EH (cell line): ENCODE results near the gene PROK2.

Source experiments
- DNase-seq: peaks from one replicate; pipeline ENCODE4 v3.0.0-alpha.2; 2015; ENCODE audit warnings: low read depth

PROK2 gene, protein sequence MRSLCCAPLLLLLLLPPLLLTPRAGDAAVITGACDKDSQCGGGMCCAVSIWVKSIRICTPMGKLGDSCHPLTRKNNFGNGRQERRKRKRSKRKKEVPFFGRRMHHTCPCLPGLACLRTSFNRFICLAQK

DNA sequence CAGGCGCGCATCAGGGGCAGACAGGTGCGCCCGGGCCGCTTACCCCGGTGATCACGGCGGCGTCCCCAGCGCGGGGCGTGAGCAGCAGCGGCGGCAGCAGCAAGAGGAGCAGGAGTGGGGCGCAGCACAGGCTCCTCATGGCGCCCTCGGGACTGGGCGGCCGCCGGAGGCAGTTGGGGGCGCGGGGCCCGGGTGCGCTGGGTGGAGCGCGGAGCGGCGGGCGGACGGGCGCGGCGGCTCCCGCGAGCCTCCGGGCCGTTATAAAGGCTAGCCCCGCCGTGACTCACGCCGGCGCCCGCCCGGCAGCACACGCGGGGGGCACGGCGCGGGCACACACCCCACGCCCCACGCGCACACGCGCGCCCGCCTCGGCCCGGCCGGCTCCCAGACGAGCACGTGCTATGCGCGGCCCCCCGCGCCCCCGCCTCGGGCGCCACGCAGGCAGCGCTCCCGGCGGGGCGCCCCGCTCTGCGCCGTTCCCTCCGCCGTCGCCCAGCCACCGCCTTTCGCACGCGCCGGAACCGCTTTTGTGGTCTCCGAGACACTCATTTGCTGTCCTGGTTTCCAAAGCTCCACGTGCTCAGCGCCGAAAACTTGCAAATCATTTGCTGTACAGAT is at the start of gene PROK2:
Gene PROK2 (minus strand): TSS at position 235 of the 618 bp plus-strand sequence. CDS start 96 bp downstream, at position 139.
- no peak for DNase-seq

DNA sequence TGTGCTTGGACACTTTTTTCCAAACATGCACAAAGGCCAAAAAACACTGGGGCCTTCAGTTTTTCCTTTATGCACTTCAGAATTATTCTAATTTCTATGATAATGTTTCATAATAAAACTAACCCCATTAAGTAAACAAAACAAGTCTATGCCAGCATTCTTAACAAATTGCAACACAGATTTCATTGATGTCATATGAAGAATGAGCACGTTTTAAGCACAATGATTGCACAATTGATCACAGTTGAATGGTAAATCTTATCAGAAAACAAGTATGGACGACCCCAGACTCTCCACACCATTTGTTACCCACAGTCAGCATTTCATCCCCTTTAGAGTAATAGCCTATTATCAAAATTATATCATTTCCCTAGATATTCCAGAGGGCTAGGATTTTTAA is 46.7 kb upstream of the PROK2 start:
- no peak for DNase-seq

DNA sequence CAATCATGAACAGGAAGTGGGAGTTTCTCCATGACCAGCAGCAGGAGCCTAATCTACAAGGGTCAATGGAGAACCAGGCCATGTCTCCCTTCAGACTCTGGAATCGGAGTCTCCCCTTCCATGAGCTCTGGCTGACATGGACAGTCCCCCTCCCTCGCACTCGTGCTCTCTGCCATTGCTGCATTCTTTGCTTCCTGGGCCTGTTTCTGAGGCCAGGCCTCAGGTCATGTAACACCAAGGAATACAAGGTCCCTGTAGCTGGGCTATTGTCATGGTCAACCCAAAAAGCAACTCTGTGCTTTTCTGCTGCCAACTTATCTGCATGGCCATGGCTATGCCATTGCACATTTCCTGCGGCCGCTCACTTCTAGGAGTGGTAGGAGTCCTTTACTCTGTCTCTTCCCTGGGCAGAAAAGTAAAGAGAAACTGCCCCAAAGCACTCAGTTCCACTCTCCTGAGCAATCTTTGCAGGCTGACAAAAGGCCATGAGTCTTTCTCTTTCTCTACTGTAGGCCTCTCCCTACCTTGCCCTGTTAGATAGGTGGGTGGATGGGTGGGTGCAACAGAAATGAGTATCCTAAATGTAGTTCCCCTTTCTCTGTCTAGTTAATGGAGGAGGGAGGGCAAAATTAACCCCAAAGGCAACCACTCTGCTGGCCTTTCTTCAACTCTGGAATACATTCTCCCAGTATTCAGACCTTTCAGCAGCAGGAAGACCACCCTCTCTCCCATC is 40.8 kb upstream of the PROK2 start:
- DNase-seq: no peak

DNA sequence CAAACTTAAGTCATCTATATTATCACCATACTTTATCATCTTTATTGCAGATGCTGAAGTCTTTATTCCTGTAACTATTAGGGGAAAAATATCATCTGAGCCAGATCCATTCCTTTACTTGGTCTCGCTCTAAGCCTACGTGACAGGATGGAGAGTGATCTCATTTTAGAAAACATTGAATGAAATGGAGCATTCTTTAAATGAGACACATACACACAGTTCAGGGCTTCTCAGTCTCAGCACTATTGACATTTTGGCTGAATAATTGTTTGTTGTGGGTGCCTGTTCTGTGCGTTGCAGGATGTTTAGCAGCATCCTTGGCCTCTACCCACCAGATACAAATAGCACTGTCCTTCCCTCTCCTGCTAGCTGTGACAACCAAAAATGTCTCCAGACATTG is 36.2 kb upstream of the PROK2 start:
- DNase-seq: no peak

DNA sequence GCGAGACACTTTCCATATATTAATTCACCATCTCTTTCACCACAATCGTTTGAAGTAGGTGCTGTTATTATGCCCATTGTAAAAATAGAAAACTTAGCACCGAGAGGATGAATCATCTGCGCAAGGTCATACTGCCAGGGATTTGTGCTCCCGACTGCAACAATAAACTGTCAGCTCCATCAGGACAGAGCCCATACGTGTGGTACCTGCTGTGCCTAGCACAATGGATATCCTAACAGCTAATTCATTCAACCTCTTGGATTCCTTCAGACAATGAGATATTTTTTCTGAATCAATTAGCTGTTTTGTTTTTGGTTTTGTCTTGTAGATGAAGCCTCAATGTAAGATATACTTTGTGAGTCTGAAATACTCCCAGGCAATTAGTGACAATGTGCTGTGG is 32.3 kb upstream of the PROK2 start:
- DNase-seq: no peak

DNA sequence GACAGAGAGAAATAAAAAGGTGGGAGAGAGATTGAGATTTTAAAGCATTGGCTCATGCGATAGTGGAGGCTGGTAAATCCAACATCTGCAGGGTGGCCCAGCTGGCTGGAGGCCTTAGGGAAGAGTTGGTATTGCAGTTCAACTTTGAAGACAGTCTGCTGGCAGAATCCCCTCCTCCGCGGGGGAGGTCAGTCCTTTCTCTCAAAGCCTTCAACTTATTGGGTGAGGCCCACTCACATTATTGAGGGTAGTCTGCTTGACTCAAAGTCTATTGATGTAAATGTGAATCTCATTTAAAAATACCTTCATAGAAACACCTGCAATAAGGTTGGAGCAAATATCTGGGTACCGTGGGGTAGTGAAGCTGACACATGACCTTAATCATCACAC is 31.8 kb upstream of the PROK2 start:
- no peak for DNase-seq

DNA sequence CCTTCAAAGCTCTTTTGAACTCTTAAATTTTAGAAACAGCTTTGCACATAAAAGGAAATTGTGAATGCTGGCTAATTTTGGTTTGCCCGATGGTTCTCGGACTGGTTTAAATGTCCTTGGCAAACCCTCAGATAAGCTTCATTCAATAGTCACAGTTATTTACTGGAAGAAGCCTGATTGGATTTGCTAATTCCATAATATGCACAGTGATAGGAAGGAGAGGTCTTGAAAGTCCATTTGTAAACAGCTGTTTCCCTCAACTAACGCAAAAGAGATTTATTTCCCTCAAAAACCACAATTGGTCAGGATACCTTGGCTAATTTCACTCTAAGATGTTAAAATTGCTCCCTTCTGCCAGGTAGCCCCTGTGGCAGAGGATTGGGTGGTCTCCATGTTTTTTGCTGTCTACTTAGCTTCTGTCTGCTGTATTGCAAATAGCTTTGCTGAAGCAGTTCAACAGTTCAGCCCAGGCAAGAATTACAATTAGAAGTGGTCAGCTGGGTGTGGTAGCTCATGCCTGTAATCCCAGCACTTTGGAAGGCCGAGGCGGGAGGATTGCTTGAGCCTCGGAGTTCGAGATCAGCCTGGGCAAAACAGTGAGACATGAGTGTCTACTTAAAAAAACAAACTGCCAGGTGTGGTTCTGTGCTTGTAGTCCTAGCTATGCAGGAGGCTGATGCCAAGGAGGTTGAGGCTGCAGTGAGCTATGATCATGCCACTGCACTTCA is 30.6 kb upstream of the PROK2 start:
- no peak for DNase-seq

DNA sequence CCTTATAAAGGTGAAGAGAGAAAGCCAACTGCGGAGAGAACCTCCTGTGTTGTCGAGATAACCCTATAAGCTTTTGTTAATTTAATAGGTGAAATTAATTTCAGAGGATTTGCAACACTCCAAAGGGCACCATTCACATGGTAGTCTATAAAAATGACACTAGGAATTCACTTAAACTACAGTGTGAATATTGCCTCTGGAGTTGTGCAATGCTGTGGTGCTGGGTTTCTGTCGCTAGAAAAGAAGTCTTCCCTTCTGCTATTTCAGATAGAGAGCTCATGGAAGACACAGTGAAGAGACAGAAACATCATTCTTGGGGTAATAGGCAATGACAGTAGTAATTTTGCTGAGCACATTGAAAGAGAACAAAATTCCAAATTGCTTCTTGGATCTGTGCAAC is 28.8 kb upstream of the PROK2 start:
- DNase-seq: no peak

DNA sequence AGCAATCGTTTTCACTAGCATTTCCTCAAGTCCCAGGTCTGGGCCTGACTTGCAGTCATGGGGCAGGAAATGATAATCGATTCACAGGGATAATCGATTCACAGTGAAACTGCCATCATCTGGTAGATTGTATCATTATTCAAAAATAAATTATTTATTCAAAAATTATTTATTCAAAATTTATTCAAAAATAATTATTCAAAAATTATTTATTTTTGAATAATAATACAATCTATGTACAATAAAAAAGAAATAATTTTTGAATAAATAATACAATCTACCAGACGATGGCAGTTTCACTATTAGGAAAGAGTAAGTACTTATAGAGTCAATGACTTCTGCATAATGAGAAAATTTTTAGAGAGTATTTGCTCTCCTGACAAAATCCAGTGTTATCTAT is 28.1 kb upstream of the PROK2 start:
- DNase-seq: no peak

DNA sequence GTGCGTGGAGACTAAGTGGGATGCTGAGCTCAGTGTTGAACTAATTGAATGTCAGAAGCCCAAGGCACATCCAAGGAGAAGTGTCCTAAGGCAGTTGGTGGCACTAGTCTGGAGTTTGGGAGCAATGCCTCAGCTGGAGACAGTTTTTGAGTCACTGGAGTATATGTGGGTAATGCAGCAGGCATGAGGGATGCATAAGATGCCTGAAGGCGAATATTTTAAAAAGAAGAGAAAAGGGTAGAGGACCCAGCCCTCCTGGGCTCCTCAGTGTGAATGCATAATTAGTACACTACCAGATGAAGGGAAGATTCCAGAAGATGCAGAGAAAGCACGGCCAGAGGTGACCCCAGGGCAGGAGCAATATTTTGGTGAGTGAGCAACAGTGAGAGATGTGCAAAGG is 25.1 kb upstream of the PROK2 start:
- DNase-seq: no peak

DNA sequence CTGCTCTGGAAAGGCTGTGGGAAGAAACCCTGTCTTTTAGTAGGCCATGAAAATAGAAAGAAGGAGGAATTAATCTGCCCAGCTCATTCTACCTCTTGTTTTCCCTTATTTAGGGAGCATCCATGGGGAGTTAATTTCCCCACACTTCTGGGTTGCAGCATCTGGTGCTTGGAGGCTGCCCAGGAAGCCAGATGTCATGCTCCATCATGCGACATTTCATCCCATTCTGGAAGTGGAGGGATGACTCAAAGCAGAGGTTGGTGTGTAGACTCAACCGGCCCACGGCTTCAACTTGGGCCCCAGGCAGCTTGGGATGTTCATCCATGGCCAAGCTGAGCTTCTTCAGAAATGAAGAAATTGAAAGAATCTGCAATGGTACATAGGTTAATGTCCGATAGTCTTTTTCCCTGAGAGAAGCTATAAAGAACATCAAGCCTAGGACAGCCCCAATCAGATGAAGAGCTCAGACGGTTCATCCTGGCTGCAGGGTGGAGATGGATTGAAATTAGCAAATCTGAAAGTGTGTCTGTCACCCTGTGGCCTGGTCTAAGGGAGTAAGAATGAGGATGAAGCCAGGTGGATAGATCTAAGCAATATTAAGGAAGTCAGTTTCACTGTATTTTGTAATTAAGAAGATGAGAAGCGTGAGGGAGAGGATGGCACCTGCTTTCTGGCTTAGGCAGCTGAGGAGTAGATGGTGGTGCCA is 24.5 kb upstream of the PROK2 start:
- DNase-seq: no peak

DNA sequence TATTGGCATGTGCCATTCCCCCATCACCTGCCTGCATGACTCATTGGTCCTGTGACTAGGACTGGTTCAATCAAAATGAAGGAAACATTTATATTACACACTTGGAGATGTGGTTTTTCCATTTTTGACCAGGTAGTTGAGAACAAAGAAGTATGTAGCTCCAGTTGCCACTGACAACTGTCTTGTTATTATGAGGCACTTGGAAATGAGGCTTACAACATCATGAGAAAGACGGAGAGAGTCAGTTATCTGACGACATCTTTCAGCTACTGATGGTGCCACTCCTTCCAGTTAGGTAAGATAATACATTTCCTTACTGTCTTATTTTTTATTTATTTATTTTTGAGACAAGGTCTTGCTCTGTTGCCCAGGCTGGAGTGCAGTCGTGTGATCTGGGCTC is 21.8 kb upstream of the PROK2 start:
- no peak for DNase-seq

DNA sequence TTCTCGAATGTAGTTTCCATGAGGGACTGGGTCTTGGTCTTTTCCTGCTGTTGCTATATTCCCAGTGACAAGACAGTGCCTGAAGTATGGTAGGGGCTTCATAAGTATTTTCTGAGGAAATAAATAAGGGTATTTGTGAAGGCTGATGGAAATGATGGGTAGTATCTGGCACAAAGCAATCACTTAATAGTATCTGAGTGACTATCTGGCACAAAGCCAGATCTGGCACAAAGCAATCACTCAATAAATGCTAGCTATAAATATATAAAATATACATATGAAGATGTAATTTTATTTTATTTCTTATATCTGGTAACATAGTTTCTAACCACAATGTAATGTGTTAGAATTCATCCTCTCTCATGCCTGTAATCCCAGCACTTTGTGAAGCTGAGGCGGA is 20.7 kb upstream of the PROK2 start:
- DNase-seq: no peak

DNA sequence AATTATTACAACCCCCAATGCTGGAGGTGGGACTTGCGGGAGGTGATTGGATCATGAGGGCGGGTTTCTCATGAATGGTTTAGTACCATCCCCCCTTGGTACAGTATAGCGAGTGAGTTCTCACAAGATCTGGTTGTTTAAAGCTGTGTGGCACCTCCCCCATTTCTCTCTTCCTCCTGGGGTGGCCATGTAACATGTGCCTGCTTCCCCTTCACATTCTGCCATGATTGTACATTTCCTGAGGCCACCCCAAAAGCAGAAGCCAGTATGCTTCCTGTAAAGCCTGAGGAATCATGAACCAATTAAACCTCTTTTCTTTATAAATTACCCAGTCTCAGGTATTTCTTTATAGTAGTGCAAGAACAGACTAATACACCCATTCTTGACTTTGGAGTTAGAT is 20.3 kb upstream of the PROK2 start:
- DNase-seq: no peak

DNA sequence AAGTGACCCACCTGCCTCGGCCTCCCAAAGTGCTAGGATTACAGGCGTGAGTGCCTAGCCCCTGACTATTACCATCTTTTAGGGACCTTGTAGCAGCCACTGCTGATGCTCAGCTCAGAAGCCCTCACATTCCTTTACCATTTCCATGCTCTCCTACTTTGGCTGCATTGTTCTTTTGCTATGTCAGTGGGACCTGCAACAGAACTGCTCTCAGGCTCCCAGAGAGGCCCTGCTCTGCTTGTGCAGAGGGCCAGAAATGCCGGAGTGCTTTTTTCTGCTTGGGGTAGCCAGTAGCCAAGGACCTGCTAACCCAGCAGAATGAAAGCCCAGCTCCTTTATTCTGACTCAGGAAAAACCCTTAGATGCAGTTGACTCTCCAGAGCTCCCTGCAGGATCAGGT is 18.3 kb upstream of the PROK2 start:
- DNase-seq: no peak

DNA sequence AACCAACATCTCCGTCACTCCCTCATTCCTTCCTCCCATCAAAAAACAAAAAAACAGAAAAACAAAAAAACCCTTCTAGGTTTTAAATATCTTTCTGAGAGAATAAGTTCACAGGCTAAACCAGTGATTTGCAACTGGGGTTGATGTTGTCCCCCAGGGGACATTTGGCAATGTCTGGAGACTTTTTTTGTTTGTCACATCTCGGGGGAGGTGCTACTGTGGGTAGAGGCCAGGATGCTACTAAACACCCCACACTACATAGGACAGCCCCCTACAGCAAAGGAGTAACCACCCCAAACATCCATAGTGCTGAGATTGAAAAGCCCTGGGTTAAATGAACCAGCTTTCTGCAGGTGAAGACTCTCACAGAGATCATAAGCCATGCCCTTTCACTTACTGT is 17.0 kb upstream of the PROK2 start:
- DNase-seq: no peak

DNA sequence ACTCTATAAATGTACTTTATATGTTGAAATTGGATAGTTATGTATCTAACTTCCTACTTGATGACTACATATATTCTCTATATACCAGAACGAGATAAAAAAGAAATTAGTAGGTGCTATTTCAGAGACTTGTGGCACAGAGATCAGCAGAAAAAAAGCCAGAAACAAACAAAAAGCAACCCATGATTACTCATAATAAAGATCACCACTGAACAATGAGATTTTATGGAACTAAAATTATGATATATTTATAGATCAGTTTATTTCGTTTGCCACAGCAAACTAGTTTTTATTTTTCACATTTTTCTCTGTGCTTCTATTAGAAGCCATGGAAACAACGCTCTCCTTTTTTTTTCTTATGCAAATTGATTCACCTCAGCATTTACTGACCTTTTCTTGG is 15.1 kb upstream of the PROK2 start:
- DNase-seq: no peak

DNA sequence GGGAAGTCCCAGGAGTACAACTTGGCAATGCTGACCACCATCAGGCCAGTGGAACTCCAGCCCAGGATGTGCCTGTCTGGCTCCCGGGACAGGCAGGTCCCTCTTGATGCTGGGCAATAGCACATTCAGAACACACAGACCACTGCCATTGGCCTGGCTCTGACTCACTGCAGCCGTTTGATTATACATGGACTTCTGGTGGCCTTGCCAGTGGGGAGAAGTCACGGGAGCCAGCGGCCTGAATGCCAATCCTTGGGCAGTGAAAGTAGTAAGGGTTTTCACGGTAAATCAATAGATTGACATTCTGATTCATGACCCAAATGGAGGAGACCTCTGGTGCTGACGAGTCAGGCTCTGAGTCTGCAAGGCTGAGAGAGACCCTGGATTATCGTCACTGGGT is 12.5 kb upstream of the PROK2 start:
- DNase-seq: no peak

DNA sequence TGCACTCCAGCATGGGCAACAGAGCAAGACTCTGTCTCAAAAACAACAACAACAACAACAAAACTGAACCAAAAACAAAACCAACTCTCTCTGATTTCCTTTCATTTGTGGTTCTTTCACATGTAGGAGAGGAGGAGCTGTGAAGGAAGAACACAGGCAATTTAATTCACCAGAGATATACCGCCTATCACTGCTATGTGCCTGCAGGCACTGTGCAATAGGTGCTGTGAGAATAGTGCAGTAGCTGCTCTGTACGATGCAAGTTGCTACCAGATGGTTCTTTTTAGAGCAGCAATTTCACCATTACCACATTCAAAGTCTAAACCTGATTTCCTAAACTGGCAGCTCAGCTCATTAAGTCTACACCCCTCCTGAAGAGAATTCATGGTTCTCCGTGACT is 11.3 kb upstream of the PROK2 start:
- DNase-seq: no peak

DNA sequence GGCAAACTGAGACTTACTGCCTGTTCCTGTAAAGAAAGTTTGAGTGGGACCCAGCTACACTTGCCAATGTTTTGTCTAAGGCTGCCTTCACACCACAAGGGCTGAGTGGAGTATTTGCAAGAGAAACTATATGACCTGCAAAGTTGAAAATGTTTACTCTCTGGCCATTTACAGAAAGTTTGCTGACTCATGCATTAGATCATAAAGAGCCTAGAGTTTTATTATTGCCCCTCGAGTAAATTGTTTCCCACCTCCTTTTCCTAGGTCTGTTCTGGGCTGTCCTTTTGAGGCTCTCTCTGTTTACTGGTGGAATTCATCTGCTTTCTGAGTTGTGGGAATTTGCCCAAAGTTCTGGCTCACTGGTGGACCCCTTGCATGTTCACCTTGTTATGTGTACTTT is 6.7 kb upstream of the PROK2 start:
- no peak for DNase-seq

DNA sequence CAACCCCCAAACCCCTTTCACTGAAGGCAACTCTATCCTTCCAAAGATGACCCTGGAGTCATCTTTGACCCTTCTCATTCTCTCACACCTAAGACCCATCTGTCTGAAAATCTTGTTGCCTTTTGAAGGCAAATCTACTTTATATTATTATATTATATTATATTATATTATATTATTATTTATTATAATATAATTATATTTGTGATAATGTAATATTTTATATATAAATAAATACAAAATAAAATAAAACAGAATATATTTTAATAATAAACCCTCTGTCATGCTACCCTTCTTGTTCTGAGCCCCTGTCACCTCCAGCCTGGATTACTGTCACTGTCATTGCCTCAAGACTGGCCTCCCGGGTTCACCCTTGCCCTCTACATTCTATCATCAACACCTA is 5.0 kb upstream of the PROK2 start:
- no peak for DNase-seq

DNA sequence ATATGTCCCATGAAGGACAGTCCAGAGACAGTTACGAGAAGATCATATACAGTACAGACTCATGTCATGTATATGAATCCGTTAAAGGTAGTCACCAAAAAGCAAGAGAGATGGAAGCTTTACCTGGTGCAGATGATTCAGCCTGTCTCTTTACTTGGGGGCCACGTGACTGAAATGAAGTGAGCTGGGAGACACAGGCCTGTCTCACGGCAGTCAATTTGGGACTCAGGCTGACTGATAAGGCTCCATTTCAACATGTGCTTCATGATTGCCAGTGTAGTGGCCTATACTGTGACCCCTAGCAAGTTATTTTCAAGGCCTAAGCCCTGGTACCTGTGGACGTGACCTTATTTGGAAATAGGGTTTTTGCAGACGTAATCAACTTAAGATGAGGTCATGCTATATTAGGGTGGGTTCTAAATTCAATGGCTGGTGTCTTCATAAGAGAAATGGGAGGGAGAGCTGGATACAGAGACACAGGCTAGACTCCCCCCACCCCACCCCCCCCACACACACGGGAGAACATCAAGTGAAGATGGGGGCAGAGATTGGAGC is 3.0 kb upstream of the PROK2 start:
- DNase-seq: no peak
